H9 (cell line): ENCODE data around the gene PABPN1. TPM values are rescaled to one million over a fixed set of nuclear protein-coding genes. Genes with fewer than 3 reads are reported as not detected.

Source experiments
- DNase-seq: peaks from one replicate; pipeline ENCODE4 v3.0.0-alpha.2; 2017
- H2AFZ ChIP-seq: one replicate; pipeline ENCODE4 v1.6.1; 2013; ENCODE audit warnings: mild to moderate bottlenecking, low read length, control low read depth, moderate library complexity
- H2AK5ac ChIP-seq: 2 replicates; pipeline ENCODE4 v1.6.1; 2013; ENCODE audit warnings: low read length, control low read depth, mixed read lengths; ENCODE audit not compliant: insufficient read length
- H2BK120ac ChIP-seq: one replicate; pipeline ENCODE4 v1.6.1; 2013; ENCODE audit warnings: low read depth, mild to moderate bottlenecking, low read length, control low read depth, inconsistent platforms; ENCODE audit not compliant: poor library complexity, severe bottlenecking
- H2BK12ac ChIP-seq: 2 replicates; pipeline ENCODE4 v1.6.1; 2013; ENCODE audit warnings: low read length, control low read depth, mixed read lengths, low read depth; ENCODE audit not compliant: insufficient read length
- H2BK15ac ChIP-seq: 2 replicates; pipeline ENCODE4 v1.6.1; 2013; ENCODE audit warnings: low read depth, low read length, control low read depth
- H2BK20ac ChIP-seq: one replicate; pipeline ENCODE4 v1.6.1; 2013; ENCODE audit warnings: low read depth, mild to moderate bottlenecking, low read length, control low read depth, inconsistent platforms; ENCODE audit not compliant: poor library complexity, severe bottlenecking
- H2BK5ac ChIP-seq: 2 replicates; pipeline ENCODE4 v1.6.1; 2013; ENCODE audit warnings: low read length, control low read depth, mixed read lengths; ENCODE audit not compliant: insufficient read length
- H3K14ac ChIP-seq: 2 replicates; pipeline ENCODE4 v1.6.1; 2013; ENCODE audit warnings: low read length, control low read depth; ENCODE audit not compliant: insufficient read depth
- H3K18ac ChIP-seq: 2 replicates; pipeline ENCODE4 v1.6.1; 2013; ENCODE audit warnings: low read depth, mild to moderate bottlenecking, mixed read lengths, low read length, control low read depth; ENCODE audit not compliant: insufficient read length
- H3K23ac ChIP-seq: 2 replicates; pipeline ENCODE4 v1.6.1; 2013; ENCODE audit warnings: low read length, control low read depth, mixed read lengths, low read depth; ENCODE audit not compliant: insufficient read length
- H3K23me2 ChIP-seq: 2 replicates; pipeline ENCODE4 v1.6.1; 2013; ENCODE audit warnings: low read depth, mild to moderate bottlenecking, mixed read lengths, low read length, control low read depth; ENCODE audit not compliant: insufficient read length, poor library complexity, severe bottlenecking
- H3K27ac ChIP-seq: 2 replicates; pipeline ENCODE4 v1.5.1; 2013; ENCODE audit warnings: low read length, control low read depth, mixed read lengths, low read depth; ENCODE audit not compliant: insufficient read length
- H3K27me3 ChIP-seq: 2 replicates; pipeline ENCODE4 v1.6.1; 2013; ENCODE audit warnings: low read length, control low read depth, inconsistent platforms; ENCODE audit not compliant: insufficient read depth
- H3K4ac ChIP-seq: 2 replicates; pipeline ENCODE4 v1.6.1; 2013; ENCODE audit warnings: low read depth, mild to moderate bottlenecking, control low read depth, inconsistent platforms, low read length, moderate library complexity
- H3K4me1 ChIP-seq: 2 replicates; pipeline ENCODE4 v1.6.1; 2013; ENCODE audit warnings: low read length, control low read depth, inconsistent platforms; ENCODE audit not compliant: insufficient read depth
- H3K4me2 ChIP-seq: 2 replicates; pipeline ENCODE4 v1.6.1; 2013; ENCODE audit warnings: low read length, control low read depth, mixed read lengths; ENCODE audit not compliant: insufficient read length, insufficient read depth
- H3K56ac ChIP-seq: 2 replicates; pipeline ENCODE4 v1.6.1; 2013; ENCODE audit warnings: low read depth, mild to moderate bottlenecking, mixed read lengths, low read length, control low read depth; ENCODE audit not compliant: insufficient read length
- H3K79me1 ChIP-seq: 2 replicates; pipeline ENCODE4 v1.6.1; 2013; ENCODE audit warnings: low read depth, mild to moderate bottlenecking, moderate library complexity, low read length, control low read depth, inconsistent platforms; ENCODE audit not compliant: insufficient read depth, poor library complexity, severe bottlenecking
- H3K79me2 ChIP-seq: 2 replicates; pipeline ENCODE4 v1.6.1; 2013; ENCODE audit warnings: low read length, control low read depth, inconsistent platforms; ENCODE audit not compliant: insufficient read depth
- H3K9ac ChIP-seq: 2 replicates; pipeline ENCODE4 v1.6.1; 2013; ENCODE audit warnings: low read length, control low read depth, mixed read lengths; ENCODE audit not compliant: insufficient read length; ENCODE audit errors: extremely low read depth
- H3K9me3 ChIP-seq: one replicate; pipeline ENCODE4 v1.6.1; 2013; ENCODE audit warnings: low read depth, low read length, inconsistent platforms; ENCODE audit not compliant: control insufficient read depth
- H3T11ph ChIP-seq: one replicate; pipeline ENCODE4 v1.6.1; 2013; ENCODE audit warnings: mild to moderate bottlenecking, low read length, control low read depth, inconsistent platforms
- H4K20me1 ChIP-seq: one replicate; pipeline ENCODE4 v1.6.1; 2013; ENCODE audit not compliant: control insufficient read depth, insufficient read length, insufficient read depth
- H4K5ac ChIP-seq: 2 replicates; pipeline ENCODE4 v1.6.1; 2013; ENCODE audit warnings: low read depth, mild to moderate bottlenecking, mixed read lengths, low read length, control low read depth; ENCODE audit not compliant: insufficient read length
- H4K8ac ChIP-seq: replicated peaks from 2 replicates; pipeline ENCODE4 v1.6.1; 2013; ENCODE audit warnings: low read length, control low read depth, mixed read lengths, low read depth; ENCODE audit not compliant: insufficient read length
- H4K91ac ChIP-seq: 2 replicates; pipeline ENCODE4 v1.6.1; 2013; ENCODE audit warnings: low read depth, mild to moderate bottlenecking, moderate library complexity, mixed read lengths, low read length, control low read depth; ENCODE audit not compliant: insufficient read length
- H3K27ac Mint-ChIP-seq, 3 experiments: 2 replicates in 2 of 3; 3 replicates in 1 of 3; pipeline ENCODE4 v1.8.0; 2020 to 2021; ENCODE audit warnings: mixed read lengths in 3 of 3, mild to moderate bottlenecking in 1 of 3, moderate library complexity in 1 of 3
- H3K27me3 Mint-ChIP-seq: 2 replicates; pipeline ENCODE4 v1.8.0; 2021; ENCODE audit warnings: low read depth, mild to moderate bottlenecking, moderate library complexity, mixed read lengths
- H3K36me3 Mint-ChIP-seq, 3 experiments: 2 replicates in 2 of 3; 3 replicates in 1 of 3; pipeline ENCODE4 v1.8.0; 2020 to 2021; ENCODE audit warnings: low read depth in 3 of 3, mixed read lengths in 3 of 3; ENCODE audit not compliant: insufficient read depth in 1 of 3
- H3K4me1 Mint-ChIP-seq, 2 experiments: 2 replicates each; pipeline ENCODE4 v1.8.0; 2020; ENCODE audit warnings: mixed read lengths in 2 of 2
- H3K4me3 Mint-ChIP-seq, 2 experiments: 2 replicates in 1 of 2; 3 replicates in 1 of 2; pipeline ENCODE4 v1.8.0; 2020 to 2021; ENCODE audit warnings: mild to moderate bottlenecking in 2 of 2, mixed read lengths in 2 of 2, moderate library complexity in 1 of 2
- H3K9me3 Mint-ChIP-seq, 2 experiments: 2 replicates in 1 of 2; 3 replicates in 1 of 2; pipeline ENCODE4 v1.8.0; 2020; ENCODE audit warnings: mild to moderate bottlenecking in 2 of 2, mixed read lengths in 2 of 2, moderate library complexity in 1 of 2
- CTCF ChIP-seq: fragments of 200-600 bp; sonication (generic); conservative IDR thresholded peaks from 3 replicates; pipeline ENCODE4 v1.8.0; 2021; ENCODE audit warnings: antibody characterized with exemption, mild to moderate bottlenecking
- WGBS: extraction: QIAGEN DNeasy Blood & Tissue Kit; methylation state at CpG from one replicate; pipeline ENCODE4 v1.1.7; 2013; ENCODE audit warnings: missing lambda C conversion rate, low lambda C conversion rate, mixed read lengths; ENCODE audit not compliant: insufficient read length; ENCODE audit errors: extremely low coverage; 5-methylcytosine and 5-hydroxymethylcytosine counted together
- total RNA-seq: library from RNA; stranded (reverse); gene quantifications from 2 replicates; pipeline ENCODE4 v1.2.1, GENCODE V29; 2021

Gene PABPN1
- total RNA-seq, 1 experiment from 2014 or later = 333 TPM

GRCh38 chr14:23339506-23340268, 18.4 kb downstream of the PABPN1 start:
- WGBS = no CpG with 5 or more reads among the region's 1 CpG
- Histone ChIP-seq H2BK20ac (no peak overlapping the region), H2AK5ac (no peak overlapping the region), H3K4me1 (no peaks in the 10 kb centered on the region; the same call in 1 of the 2 replicates), H3K79me1 (no peaks in the 10 kb centered on the region), H3K9ac (no peak overlapping the region), H3K18ac (no peak overlapping the region), H3K79me2 (no peaks in the 10 kb centered on the region), H2BK15ac (no peak overlapping the region), H3K4me2 (no peak overlapping the region), H2AFZ (no peak overlapping the region), H3K56ac (no peak overlapping the region), H2BK12ac (no peak overlapping the region), H3T11ph (no peak overlapping the region), H4K5ac (no peak overlapping the region), H3K23me2 (no peaks in the 10 kb centered on the region), H3K27me3 (no peaks in the 10 kb centered on the region), H2BK5ac (no peak overlapping the region), H4K20me1 (no peaks in the 10 kb centered on the region), H4K8ac (no peak overlapping the region), H3K14ac (no peak overlapping the region), H3K23ac (no peak overlapping the region), H4K91ac (no peak overlapping the region), H3K27ac (no peak overlapping the region), H3K9me3 (no peaks in the 10 kb centered on the region), H2BK120ac (no peak overlapping the region), H3K4ac (no peak overlapping the region)
- TF ChIP-seq CTCF = no peak
- Mint-ChIP-seq H3K27ac (no peak overlapping the region), H3K27me3 (peaks cover 32% of the 10 kb centered on the region), H3K36me3 (peaks cover 1 to 11% (median 9%) of the 10 kb centered on the region in 3 experiments), H3K9me3 (peaks cover 39 to 47% of the 10 kb centered on the region in 2 experiments), H3K4me3 (no peak overlapping the region), H3K4me1 (peaks cover 11 to 12% of the 10 kb centered on the region in 2 experiments)
- DNase-seq = no peak
